ENCODE data around the gene LCT.
"Not testable (repeated sequence)": the region's sequence is repeated elsewhere in the genome, so short reads cannot be mapped to it uniquely, and the experiment has no call there.

The LCT gene

GRCh38 chr2:135797497-135798274 is 39.3 kb downstream of the LCT start:
- peak; percentile 60 for DNase-seq (ENCODE audit: low read depth)

GRCh38 chr2:135796606-135797005 is 40.4 kb downstream of the LCT start:
- DNase-seq (ENCODE audit: low read depth) = no peak

DNA sequence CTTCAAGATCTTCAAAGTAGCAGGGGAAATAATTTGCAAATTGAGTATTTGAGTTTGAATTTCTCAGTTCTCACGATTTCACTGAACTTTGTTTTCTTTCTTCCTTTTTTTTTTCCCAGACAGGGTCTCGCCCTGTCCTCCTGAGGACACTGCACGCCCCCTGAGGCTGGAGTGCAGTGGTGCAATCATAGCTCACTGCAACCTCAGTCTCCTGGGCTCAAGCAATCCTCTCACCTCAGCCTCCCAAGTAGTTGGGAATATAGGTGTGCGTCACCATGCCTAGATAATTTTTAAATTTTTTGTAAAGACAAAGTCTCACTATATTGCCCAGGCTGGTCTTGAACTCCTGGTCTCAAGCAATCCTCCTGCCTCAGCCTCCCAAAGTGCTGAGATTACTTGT is 41.3 kb downstream of the LCT start:
- not testable (repeated sequence) for DNase-seq (ENCODE audit: low read depth)

DNA sequence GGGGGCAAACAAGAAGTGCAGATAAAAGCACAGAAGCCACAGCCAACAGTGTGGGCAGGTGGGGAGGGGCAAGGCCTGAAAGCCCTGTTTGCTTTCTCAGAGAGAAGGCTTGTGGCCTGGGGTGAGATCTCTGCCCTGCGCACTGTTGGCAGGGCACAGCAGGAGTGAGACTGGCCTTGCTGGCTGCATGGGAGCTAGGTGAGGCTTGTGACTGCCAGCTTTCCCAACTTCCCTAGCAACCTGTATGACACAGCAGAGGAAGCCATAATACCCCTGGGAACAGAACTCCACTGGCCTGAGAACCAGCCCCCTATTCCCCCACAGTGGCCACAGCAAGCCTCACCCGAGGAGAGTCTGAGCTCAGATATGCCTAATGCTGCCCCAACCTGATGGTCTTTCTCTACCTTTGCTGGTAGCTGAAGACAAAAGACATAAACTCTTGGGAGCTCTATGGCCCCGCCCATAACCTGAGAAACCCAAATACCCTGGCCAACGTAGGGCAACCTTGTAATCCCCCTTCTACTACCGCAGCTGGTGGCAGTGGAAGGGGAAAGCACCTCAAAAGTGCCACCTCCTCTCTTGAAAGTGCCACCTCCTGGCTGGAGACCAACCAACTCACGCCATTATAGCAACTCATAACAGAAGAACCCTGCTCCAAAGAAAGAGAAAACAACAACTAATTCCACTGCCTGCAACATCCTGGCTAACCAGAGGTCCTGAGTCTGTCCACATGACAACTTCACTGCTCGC is 44.4 kb downstream of the LCT start:
- no peak for DNase-seq (ENCODE audit: low read depth)

GRCh38 chr2:135791418-135792190 is 45.4 kb downstream of the LCT start:
- no peak for DNase-seq (ENCODE audit: low read depth)

GRCh38 chr2:135790423-135790822 is 46.6 kb downstream of the LCT start:
- DNase-seq (ENCODE audit: low read depth) = no peak

DNA sequence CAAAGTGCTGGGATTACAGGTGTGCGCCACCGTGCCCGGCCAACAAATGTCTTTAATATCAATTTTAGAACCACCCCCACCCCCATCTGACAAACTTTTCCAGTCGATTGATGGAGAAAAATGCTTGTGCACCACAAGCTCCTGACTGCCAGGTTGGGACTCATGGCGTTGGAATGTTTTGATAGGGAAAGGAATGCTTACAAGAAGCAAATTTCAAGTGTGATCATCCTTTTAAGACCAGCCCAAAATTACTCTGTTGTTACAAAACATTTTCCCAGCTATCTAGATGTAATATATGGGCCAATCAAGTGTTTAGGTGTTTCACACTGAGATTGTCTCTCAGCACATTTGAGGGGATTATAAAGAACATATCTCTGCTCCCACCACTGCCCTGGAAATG is 50.2 kb downstream of the LCT start:
- no peak for DNase-seq (ENCODE audit: low read depth)

DNA sequence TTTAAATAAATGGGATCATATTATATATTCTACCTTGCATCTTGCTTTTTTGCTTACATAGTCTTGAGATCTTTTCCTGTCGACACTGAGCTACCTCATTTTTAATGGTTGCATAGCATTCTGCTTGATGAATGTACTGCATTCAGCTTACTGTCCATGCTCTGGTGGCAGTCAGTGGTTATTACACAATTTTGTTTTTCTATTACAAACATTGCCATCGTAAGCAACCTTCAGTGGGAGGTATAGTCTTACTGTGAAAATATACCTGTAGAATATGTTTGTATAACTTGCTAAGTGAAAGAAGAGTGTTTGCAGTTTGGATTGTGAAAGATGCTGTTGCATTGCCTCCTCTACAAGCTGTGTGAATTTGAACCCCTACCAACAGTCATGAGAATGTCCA is 52.0 kb downstream of the LCT start:
- no peak for DNase-seq (ENCODE audit: low read depth)

DNA sequence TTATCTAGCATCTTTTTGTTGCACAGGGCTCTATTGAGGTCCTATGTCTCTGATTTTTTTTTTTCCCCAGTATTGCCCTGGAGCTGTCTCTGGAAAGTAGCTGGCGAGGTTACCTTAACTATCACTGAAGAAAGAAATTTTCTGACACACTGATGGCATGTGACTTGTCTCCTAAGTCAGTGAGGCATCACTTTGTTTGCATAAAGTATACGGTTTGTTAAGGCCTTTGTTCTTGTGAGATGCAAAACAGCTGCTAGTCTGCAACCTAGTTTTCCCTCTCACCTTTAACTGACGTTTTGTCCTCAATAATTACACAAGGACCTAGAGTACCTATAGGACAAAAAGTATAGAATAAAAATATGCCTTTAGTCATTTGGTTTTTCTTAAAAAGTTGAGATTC is 53.5 kb downstream of the LCT start:
- no peak for DNase-seq (ENCODE audit: low read depth)

- DNase-seq (ENCODE audit: low read depth) = no peak
Observed at GRCh38 chr2:135782231-135782630, 54.8 kb downstream of the LCT start.

DNA sequence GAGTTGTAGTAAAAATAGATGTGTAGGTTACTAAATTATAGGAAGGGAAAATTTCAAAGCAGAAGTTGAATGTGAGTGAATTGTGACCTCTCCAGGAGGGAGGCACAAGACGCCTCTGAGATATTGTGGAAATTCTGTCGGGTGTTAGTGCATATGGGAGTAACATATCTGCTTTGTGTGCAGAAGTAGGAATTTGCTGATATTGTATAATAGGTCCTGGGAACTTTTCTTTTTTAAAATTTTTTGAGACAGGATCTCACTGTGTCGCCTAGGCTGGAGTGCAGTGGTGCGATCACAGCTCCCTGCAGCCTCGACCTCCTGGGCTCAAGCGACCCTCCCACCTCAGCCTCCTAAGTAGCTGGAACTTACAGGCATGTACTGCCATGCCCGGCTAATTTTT is 60.6 kb downstream of the LCT start:
- DNase-seq (ENCODE audit: low read depth) = no peak

DNA sequence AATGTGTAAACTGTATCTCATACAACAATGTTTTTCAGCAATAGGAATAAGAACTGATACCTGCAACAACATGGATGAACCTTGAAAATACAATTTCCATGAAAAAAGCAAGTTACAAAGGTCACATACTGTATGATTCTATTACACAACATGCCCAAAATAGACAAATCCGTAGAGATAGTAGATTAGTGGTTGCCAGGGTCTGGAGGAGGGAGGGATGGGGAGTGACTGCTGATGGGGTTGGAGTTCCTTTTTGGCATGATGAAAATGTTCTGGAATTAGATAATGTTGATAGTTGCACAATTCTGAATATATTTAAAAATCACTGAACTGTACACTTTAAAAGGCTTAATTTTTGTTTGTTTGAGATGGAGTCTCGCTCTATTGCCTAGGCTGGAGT is 61.6 kb downstream of the LCT start:
- no peak for DNase-seq (ENCODE audit: low read depth)

- no peak for DNase-seq (ENCODE audit: low read depth)
Observed at GRCh38 chr2:135773917-135774316, 63.1 kb downstream of the LCT start.

DNA sequence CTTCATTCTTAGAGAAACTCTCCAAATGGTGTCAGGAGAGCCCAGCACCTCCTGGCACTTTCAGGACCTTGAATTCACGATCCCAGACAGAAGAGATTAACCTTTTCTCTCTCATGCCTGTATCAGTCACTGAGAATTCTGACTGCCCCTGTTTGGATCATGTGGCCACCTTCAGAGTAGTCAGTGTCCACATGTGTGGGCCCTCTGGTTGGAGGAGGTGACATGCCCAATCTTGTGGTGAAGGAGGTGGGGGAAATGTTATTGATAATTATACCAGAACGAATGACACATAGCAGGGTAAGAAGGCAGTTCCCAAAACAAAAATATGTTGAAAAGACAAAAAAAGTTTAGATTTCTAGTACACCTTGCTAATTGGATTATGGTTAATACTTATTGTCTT is 63.7 kb downstream of the LCT start:
- no peak for DNase-seq (ENCODE audit: low read depth)

GRCh38 chr2:135768863-135769262 is 68.1 kb downstream of the LCT start:
- DNase-seq (ENCODE audit: low read depth) = no peak

DNA sequence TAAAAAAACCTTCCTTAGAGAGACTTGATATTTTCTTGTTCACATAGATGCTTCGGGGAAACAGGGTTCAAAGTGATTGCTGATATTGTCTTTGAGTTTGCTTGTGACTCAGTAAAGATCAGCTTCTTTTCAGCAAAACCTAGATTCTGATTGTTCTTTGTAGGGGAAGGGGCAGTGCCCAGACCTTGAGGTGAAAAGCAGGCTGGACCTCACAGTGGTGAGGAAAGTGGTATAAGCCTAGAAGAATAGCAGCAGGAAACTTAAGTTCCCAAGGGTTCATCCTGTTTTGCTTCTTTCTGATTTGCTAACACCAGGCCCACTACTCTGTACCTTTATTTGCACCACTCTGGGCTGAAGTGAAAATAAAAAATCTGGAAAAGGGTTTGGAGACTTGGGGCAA is 74.5 kb downstream of the LCT start:
- DNase-seq (ENCODE audit: low read depth) = no peak

GRCh38 chr2:135762022-135762421 is 75.0 kb downstream of the LCT start:
- no peak for DNase-seq (ENCODE audit: low read depth)

- no peak for DNase-seq (ENCODE audit: low read depth)
Observed at GRCh38 chr2:135756692-135757091, 80.3 kb downstream of the LCT start.

DNA sequence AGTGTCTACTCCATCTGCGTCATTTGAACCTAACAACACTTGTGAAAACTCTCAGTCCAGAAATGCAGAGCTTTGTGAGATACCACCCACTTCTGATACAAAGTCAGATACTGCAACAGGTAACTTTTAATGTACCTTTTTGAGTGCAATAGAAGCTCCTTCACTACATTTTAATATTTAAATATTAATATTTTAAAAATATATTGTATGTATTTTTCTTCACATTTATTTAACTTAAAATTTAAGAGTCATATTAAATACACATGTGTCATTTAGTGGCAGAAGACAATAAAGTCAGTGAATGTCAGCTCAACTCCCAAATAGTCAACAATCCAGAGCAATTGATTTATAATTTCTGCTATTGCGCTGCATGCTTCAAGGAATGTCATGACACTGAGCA is 81.4 kb downstream of the LCT start:
- no peak for DNase-seq (ENCODE audit: low read depth)

GRCh38 chr2:135745545-135745944 is 91.4 kb downstream of the LCT start:
- DNase-seq (ENCODE audit: low read depth) = no peak

DNA sequence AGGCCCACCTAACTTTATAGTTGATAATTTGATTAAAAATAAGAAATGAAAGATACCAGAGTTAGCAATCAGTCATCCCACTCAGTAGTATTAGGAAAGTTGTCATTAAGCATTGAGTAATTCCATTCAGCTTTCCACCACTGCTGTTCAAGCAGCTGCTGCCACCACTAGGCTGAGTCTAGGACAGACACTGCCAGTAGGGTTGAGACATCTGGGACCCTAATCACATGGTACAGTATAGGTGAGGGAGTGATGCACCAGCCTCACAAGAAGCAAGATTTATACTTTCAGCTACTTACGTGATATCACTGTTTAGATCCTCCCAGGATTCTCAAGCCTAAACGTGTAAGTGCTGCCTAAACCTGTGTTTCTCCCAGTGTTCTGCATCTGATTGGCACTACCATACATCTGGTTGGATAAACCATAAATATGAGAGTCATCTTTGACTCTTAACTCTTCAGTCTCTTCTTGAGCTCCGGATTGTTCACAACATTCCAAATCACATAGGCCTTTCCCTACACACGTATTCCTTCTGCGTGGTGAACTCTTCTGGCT is 92.1 kb downstream of the LCT start:
- DNase-seq (ENCODE audit: low read depth) = no peak

DNA sequence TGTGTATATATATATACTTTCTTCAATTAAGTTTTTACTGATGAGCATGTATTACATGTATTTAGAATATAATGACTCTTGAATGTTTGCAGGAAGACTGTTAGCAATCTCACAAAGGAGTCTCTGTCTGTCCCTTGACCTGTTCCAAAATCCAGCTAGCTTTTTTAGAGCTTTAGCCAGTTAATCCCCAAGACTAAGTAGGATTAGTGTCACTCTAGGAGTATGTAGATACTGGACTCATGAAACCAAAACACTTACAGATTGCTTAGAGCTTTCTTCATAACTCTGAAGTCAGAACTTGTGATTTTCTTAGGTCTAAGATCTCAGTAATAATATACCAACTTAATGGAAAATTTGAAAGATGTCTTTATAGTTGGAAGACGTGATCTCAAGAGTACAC is 93.1 kb downstream of the LCT start:
- no peak for DNase-seq (ENCODE audit: low read depth)

DNA sequence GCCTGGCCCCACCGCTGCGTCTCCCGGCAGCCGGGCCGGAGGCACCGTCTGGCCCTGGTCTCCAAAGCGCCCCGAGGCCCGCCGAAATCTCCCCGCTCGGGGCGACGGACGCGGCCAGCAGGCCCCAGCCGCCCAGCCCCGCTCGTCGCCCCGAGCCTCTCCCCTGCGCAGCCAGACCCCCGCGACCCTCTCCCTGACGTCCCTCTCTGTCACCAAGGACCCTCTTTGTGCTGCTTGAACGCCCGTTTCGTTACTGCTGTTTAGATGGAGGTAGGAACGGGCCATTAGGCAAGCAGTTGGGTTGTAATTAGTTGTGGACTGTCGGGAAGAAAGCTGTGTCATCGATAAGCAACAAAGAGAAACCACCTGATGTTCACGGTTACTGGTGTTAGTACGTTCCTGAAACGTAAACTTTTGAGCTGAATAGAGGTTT is 94.6 kb downstream of the LCT start:
- peak; percentile 8 for DNase-seq (ENCODE audit: low read depth)

Data from stimulated activated CD8-positive, alpha-beta memory T cell treated with anti-CD3 and anti-CD28 coated beads, Interleukin-15, amount 100 ng/mL, for 24 hours (primary cell).